Fibroblast of skin of back (primary cell): Measurements from ENCODE around the gene SPIRE1.
A peak's percentile ranks its signal among the peaks of the same experiment; 100 is the strongest.

Experiments
- DNase-seq: peaks from one replicate; pipeline ENCODE4 v3.0.0-alpha.2; 2013

Gene SPIRE1

GRCh38 chr18:12443551-12443950 lies 214.4 kb downstream of the SPIRE1 start:
- DNase-seq, result no peak

GRCh38 chr18:12442946-12443345 lies 215.0 kb downstream of the SPIRE1 start:
- DNase-seq, result peak; percentile 54

GRCh38 chr18:12441475-12442034 lies 216.4 kb downstream of the SPIRE1 start:
- no peak for DNase-seq

GRCh38 chr18:12438257-12438656 lies 219.7 kb downstream of the SPIRE1 start:
- DNase-seq, result no peak

- DNase-seq, result no peak
These were observed 222.0 kb downstream of the SPIRE1 start for GRCh38 chr18:12435867-12436266.

- DNase-seq, result no peak
These were observed 223.4 kb downstream of the SPIRE1 start for GRCh38 chr18:12434541-12434929.

GRCh38 chr18:12433829-12434540 lies 223.9 kb downstream of the SPIRE1 start:
- no peak for DNase-seq

- DNase-seq, result no peak
These were observed 225.0 kb downstream of the SPIRE1 start for GRCh38 chr18:12432881-12433280.

GRCh38 chr18:12432196-12432595 lies 225.7 kb downstream of the SPIRE1 start:
- DNase-seq, result no peak

- DNase-seq, result no peak
These were observed 226.3 kb downstream of the SPIRE1 start for GRCh38 chr18:12431561-12431960.

GRCh38 chr18:12430137-12430990 lies 227.5 kb downstream of the SPIRE1 start:
- no peak for DNase-seq

- DNase-seq, result no peak
These were observed 228.4 kb downstream of the SPIRE1 start for GRCh38 chr18:12429556-12429955.

GRCh38 chr18:12428923-12429322 lies 229.0 kb downstream of the SPIRE1 start:
- DNase-seq, result no peak

- no peak for DNase-seq
These were observed 231.0 kb downstream of the SPIRE1 start for GRCh38 chr18:12426924-12427323.

- no peak for DNase-seq
These were observed 233.7 kb downstream of the SPIRE1 start for GRCh38 chr18:12424252-12424651.

- no peak for DNase-seq
These were observed 234.1 kb downstream of the SPIRE1 start for GRCh38 chr18:12423820-12424219.

GRCh38 chr18:12423393-12423792 lies 234.5 kb downstream of the SPIRE1 start:
- no peak for DNase-seq

GRCh38 chr18:12422936-12423335 lies 235.0 kb downstream of the SPIRE1 start:
- no peak for DNase-seq

GRCh38 chr18:12421732-12422131 lies 236.2 kb downstream of the SPIRE1 start:
- DNase-seq, result no peak

- no peak for DNase-seq
These were observed 237.0 kb downstream of the SPIRE1 start for GRCh38 chr18:12420821-12421421.

- DNase-seq, result no peak
These were observed 240.2 kb downstream of the SPIRE1 start for GRCh38 chr18:12417687-12418086.

GRCh38 chr18:12416098-12416729 lies 241.7 kb downstream of the SPIRE1 start:
- no peak for DNase-seq

GRCh38 chr18:12411456-12411855 lies 246.5 kb downstream of the SPIRE1 start:
- DNase-seq, result no peak
